ENCODE data around the gene ARL3.

Gene ARL3

GRCh38 chr10:102641880-102642735 is 72.1 kb downstream of the ARL3 start:
- no peak for TF ChIP-seq CTCF (IDR thresholded peaks at IDR 0.05; ENCODE audit: insufficient read depth, missing control alignments)
- DNase-seq (ENCODE audit: insufficient read length, low spot score) (peak; percentile 83), FAIRE-seq (peak; percentile 64)

GRCh38 chr10:102641402-102641801 is 72.8 kb downstream of the ARL3 start:
- TF ChIP-seq CTCF (IDR thresholded peaks at IDR 0.05; ENCODE audit: insufficient read depth, missing control alignments), result no peak
- FAIRE-seq (no peak), DNase-seq (ENCODE audit: insufficient read length, low spot score) (no peak)

- TF ChIP-seq CTCF (IDR thresholded peaks at IDR 0.05; ENCODE audit: insufficient read depth, missing control alignments), result no peak
Measured at GRCh38 chr10:102639537-102639936, 74.7 kb downstream of the ARL3 start.

DNA sequence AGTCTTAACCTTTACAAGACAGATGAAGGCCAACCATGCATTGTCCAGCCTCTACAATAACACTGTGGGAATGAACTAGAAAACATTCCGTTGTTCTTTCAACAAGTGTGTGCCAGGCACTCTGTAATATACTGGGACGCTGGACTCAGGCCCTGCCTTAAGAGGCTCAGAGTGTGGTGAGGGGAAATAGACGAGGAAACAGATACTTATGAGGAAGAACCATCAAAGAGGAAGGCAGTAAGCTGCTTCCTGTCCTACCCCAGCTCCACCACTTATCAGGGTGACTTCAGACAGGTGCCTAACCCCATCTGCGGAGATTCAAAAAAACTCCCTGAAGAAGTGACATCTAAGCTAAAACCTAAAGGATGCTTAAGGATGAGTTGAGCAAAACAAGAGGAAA is 78.8 kb downstream of the ARL3 start:
- DNase-seq (ENCODE audit: insufficient read length, low spot score) (no peak), FAIRE-seq (no peak)
- no peak for TF ChIP-seq CTCF (IDR thresholded peaks at IDR 0.05; ENCODE audit: insufficient read depth, missing control alignments)

More at GRCh38 chr10:102639537-102639936, 74.7 kb downstream of the ARL3 start:
- no peak for DNase-seq (ENCODE audit: insufficient read length, low spot score)
- no peak for FAIRE-seq

DNA sequence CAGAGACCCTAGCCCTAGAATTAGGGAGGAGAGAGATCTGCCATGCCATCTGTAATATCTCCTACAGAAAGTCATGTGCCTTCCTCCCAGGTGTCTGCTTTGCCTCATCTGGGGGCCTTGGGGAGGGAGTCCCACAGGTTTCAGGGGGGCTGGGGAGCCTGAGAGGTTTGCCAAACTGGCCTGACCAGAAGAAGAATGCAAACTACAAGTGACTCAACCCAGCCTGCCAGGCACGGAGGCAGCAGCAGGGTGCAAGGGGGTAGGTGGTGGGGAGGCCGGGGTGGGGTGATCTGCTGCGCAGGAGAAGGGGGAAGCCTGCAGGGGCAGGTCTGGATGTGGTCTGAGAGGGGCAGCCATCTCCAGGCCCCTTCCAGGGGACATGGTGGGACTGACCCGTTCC is 79.5 kb downstream of the ARL3 start:
- FAIRE-seq (no peak), DNase-seq (ENCODE audit: insufficient read length, low spot score) (no peak)
- no peak for TF ChIP-seq CTCF (IDR thresholded peaks at IDR 0.05; ENCODE audit: insufficient read depth, missing control alignments)

- FAIRE-seq, result no peak
- TF ChIP-seq CTCF (IDR thresholded peaks at IDR 0.05; ENCODE audit: insufficient read depth, missing control alignments), result no peak
Measured at GRCh38 chr10:102633848-102634247, 80.3 kb downstream of the ARL3 start.

GRCh38 chr10:102633287-102633686 is 80.9 kb downstream of the ARL3 start:
- FAIRE-seq (no peak), DNase-seq (ENCODE audit: insufficient read length, low spot score) (no peak)
- TF ChIP-seq CTCF (IDR thresholded peaks at IDR 0.05; ENCODE audit: insufficient read depth, missing control alignments), result no peak

More at GRCh38 chr10:102633848-102634247, 80.3 kb downstream of the ARL3 start:
- no peak for DNase-seq (ENCODE audit: insufficient read length, low spot score)
